ENCODE results near the gene NDUFAF5.

DNA sequence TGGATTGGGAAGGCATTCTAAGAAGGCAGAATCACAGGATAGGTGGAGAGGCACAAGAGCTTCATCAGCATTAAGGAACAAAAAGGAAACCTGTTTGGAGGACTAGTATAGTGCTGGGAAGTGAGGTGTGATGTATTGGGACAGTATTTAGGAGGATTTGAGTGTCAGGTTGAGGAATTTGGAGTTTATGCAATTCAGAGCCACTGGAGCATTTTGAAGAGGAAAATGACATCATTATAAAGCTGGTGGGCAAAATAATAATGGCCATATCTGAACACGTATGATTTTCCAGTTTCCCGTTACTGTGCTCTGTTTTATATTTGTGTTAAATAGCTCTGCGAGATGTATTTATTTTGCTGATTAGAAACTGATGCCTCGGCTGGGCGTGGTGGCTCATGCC is 14.2 kb downstream of the NDUFAF5 start:
- TF ChIP-seq CTCF (IDR thresholded peaks at IDR 0.05) (no peak), POLR2A (IDR thresholded peaks at IDR 0.05) (no peak)

Measured in heart left ventricle (tissue), 13 donors.